NCI-H748 (cell line): ENCODE measurements around the gene SEMA4D.
"Not testable (repeated sequence)": the region's sequence is repeated elsewhere in the genome, so short reads cannot be mapped to it uniquely, and the experiment has no call there.

ENCODE experiments used
- DNase-seq: peaks from one replicate; lab custom pipeline; 2025; ENCODE audit not compliant: unreplicated experiment; lab: John Stamatoyannopoulos, UW

The SEMA4D gene

DNA sequence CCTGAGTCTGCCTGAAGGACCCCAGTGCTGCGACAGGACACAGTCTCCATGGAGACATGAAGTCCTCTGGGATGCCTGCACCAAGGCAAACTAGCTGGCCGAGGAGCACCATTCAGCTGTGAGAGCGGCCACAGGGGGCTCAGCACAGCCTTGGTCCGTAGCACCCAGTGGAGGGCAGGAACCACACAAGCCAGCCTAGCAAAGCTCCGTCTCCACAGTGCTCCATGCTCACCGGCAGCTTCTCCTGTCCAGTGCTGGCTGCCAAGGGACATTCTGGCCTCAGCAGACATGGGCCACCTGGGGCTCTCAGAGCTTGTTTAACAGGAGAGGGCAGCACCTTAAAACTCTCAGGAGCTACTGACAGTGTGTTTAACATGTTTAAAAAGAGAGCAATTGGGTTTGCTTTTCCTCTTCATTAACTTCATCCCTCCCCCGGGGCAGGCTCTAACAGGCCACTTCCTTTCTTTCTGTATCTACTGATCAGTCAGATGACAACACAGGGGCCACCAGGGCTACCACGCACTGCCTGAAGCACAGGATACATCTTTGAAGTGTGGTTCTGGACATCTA lies 122.6 kb downstream of the SEMA4D start:
- peak; percentile 15 for DNase-seq

DNA sequence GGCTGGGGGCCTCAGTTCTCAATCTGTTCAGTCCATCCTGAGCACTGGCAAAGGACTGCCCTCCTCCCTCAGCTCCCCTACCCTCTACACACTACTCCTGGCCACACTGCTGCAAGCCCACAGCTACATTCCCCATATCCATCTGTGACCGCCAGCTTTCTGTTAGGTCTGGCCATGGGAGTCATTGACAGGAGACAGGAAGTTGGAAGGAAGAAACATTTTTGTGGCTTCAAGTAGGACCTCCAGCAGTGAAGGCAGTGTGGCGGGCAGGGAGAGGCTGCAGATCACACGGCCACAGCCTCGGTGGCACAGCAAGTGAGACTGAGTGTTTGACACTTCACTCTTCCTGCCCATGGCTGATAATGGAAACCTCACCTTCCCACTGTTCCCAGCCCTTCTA lies 123.7 kb downstream of the SEMA4D start:
- no peak for DNase-seq

- DNase-seq = no peak
These were observed 124.9 kb downstream of the SEMA4D start for GRCh38 chr9:89372979-89373378.

GRCh38 chr9:89372230-89372816 lies 125.6 kb downstream of the SEMA4D start:
- DNase-seq = peak; percentile 41

DNA sequence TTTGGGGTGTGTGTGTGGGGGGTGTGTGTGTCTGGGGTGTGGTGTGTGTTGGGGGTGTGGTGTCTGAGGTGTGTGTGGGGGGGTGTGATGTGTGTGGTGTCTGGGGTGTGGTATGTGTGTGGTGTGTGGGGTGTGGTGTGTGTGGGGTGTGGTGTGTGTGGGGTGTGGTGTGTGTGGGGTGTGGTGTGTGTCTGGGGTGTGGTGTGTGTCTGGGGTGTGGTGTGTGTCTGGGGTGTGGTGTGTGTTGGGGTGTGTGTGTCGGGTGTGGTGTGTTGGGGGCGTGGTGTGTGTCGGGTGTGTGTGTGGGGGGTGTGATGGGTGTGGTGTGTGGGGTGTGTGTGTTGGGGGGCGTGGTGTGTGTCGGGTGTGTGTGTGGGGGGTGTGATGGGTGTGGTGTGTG lies 126.1 kb downstream of the SEMA4D start:
- not testable (repeated sequence) for DNase-seq

DNA sequence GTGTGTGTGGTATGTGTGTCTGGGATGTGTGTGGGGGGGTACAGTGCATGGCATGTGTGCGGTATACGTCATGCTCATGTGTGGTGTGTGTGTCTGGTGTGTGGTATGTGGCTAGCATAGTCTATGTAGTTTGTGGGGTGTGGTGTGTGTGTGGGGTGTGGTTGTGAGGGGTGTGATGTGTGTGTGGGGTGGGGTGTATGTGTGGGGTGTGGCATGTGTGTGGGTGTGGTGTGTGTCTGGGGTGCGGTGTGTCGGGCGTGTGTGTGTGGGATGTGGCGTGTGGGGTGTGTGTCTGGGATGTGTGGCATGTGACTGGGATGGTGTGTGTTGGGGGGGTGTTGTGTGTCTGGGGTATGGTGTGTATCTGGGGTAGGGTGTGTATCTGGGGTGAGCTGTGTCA lies 127.3 kb downstream of the SEMA4D start:
- DNase-seq = no peak

DNA sequence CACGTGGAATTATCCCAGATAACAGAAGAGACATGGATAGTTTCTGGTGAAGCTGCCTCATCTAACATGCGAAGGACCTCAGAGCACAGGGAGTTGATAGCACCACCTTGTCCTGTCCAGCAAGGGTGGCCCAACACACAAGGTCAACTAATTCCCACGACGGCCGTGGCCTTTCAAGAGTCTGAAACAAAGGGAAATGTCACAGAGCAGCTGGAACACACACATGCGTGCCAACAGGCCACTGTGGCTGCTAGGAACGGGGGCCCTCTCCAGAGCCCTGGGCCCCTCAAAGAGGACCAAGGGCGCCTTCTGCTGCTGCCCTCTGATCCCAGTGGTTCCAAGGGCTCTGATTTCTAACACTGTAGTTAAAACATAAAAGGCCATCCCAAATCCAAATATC lies 128.9 kb downstream of the SEMA4D start:
- DNase-seq = no peak

GRCh38 chr9:89368550-89368949 lies 129.4 kb downstream of the SEMA4D start:
- no peak for DNase-seq

GRCh38 chr9:89367726-89368437 lies 130.0 kb downstream of the SEMA4D start:
- no peak for DNase-seq

DNA sequence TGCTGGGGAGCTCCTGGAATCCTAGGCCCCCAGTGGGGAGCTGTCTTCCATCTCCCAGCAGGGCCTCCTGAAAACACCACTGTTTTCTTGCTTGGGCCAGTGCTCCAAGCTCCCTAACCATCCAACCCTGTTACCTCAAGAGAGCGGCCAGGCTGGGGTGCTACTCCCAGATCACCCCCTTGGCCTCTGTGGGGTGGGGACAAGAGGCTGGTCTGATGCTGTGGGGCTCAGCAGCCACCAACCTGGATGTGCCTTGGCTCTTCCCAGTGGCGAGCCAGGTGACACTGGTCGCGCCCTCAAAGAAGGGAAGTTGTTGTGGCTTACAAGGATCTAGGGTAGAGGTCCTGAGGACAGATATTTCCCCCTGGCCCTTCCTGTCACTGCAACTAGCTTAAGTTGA lies 130.6 kb downstream of the SEMA4D start:
- DNase-seq = no peak

- no peak for DNase-seq
These were observed 131.2 kb downstream of the SEMA4D start for GRCh38 chr9:89366711-89367110.

DNA sequence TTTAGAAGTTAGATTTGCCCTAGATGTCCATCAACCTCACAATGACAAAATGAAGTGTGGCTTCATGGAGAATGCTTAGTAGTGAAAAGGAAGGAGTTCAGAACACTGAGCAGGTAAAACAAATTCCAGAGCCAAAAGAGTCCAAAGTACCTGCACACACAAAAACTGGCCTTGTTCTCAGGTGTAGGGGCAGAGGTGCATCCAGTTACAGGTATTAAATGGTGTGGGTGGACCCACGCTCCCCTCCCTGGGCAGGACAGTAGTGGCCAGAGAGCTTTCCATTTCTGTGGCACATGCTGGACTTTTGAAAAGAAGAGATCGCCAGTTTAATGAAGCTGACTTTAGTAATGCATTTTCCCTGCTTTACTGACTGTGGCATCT lies 132.4 kb downstream of the SEMA4D start:
- no peak for DNase-seq

DNA sequence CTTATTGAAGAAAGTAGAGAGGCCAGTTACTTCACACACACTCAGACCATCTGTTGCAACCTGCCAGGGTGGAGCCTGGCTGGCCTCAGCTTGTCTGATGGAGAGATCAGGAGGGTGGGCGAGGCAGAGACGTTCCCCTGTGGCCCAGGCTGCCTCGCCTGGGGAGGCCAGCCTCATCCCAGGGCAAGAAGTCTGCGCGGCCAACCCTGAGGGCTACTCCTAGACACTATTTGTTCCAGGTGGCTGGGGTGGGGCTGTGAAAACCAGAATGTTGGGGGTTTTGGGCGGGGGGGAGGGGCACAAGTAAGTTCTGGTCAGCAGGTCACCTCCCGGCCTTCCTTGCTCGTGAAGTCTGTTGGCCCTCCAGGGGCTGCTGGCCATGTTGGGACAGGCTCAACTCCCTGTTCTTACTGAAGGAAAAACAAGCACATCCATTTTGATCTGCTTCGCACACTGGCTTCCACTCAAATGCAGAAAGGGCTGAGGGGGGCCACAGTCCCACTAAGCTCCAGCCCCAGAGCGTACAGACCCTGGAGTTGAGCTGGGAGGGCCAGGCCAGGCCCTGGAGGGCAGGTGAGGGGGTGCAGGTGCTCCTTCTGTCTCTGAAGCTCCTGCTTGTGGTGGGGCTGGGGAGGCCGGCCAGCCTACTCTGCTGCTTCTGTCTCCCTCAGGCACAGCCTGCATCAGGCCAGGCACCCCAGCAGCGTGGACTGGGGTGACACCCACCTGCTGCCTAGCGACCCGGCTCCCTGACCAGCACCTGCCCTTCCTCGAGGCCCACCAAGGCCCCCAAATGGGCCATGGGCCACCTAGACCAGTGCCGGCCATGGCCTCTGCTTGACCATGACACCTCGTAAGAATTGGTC lies 133.0 kb downstream of the SEMA4D start:
- no peak for DNase-seq

DNA sequence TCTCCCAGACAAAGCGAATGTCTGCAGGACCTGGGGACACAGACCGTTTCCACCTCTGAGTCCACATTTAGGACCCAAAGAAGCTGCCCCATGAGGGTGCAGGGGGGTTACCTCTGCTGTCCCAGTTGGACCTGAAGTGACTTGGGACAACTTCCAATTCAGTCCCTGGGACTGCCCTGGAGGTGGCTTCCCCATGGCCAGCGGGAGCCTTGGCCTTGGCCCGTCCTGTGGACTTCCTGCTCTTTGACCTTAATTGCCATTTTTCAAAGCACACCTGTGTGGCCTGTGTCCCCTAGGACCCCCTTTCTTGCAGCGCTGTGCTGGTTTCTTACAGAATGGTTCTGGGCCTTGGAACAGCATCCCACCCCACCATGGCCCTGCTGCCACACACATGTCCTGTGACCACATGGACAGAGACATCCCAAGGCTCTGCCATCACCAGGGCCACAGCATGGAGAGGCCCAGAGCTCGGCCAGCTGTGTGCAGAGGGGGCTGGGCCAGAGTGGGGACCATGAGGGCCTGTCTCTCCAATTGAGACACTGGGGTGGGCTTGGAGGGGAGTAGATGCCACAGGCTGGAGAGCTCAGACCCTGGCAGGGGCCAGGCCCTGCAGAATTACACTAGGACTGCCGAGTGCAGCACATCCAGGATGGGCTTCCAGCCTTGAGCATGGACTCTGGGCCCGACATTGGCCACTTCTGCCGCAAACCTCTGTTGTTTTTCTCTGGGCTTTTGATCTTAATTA lies 133.8 kb downstream of the SEMA4D start:
- no peak for DNase-seq

- DNase-seq = no peak
These were observed 134.6 kb downstream of the SEMA4D start for GRCh38 chr9:89363311-89363670.

DNA sequence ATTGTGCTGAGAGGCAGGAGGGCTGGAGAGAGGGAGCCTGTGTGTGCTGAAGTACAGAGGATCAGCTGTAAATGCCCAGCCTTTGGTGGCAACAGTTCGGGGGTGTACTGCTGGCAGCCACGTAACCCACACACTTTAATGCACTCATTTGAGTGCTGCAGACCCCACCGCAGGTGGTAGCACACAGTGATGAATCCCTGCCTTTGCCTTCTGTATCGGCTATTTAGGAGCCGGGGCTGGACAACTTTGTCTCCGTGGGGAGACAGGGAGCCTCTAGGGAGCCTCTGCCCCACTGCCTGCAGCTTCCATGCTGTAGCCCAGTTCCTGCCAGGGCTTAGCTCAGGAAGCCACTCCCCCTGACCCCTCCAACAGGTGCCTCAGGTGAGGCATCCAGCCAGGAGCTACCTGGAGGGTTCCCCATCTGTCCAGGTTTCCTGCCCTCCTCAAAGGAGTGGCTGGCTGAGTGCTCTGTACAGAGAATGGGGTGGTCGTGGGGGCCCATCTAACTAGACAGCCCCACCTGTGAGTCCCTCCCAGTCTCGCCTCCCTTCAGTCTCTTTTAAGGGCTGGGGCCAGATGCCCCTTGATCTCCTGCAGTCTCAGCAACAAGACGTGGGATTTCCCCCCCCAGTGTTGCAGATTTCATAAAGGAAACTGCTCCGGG lies 135.1 kb downstream of the SEMA4D start:
- no peak for DNase-seq

DNA sequence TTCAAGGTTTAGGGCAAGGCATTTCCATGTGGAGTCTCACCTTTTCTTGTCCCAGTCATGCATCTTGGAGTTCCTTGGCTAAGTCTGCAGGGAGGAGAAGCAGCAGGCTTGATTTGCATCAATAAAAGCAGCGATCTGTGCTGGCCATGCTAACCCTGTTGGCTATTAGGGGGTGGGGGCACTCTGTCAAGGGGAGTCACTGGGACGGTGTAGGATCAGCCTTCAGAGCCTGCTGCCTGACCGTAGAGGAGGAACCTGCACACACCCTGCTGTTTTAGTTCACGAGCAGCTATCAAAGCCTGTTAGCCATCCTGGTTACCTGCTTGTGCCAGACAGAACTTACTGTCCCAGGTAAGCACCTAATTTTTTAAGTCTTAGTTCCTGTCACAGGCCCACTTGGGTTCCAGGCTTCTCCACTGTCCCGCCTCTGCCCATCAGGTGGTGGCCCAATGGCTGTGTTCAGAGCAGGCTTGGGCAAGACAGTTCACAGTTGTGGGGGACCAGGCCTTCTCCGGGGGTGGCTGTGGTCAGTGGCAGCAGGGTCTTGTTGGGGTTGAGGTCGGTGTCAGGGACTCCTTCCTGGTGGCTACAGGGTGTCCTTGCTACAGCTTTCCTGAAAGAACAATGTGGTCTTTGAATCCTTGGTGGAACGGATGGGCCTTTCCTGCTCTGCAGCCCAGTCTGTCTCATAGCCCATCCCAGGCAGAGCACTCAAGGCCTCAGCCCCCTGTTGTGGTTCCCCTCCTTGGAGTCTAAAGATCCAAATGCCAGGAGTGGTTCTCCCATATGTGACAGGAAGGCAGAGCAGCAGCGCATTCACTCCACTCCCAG lies 135.9 kb downstream of the SEMA4D start:
- DNase-seq = no peak

- DNase-seq = no peak
These were observed 136.9 kb downstream of the SEMA4D start for GRCh38 chr9:89361031-89361430.

DNA sequence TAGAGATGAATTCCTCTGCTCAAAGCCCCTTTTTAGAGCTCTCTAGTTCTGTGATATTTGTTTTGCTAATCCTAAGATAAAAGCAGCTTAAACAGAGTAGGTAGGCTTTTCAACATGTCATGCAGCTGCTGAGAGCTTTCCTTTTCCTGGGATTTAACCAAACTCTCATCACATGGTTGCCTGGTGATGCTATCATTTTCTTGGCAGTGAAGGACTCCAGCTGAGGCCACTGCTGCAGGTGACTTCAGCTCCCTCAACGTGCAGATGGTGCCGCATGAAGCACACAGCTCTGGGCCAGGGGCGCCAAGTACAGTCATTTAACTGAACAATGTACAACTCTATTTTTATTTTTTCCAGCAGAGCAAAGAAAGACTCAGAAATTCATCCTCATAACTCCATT lies 137.4 kb downstream of the SEMA4D start:
- no peak for DNase-seq
